WTC11 (cell line): ENCODE measurements around the gene ADM5. TPM values are rescaled to one million over a fixed set of nuclear protein-coding genes. Genes with fewer than 3 reads are reported as not detected.

Experiments
- ATAC-seq: fragments of 200-7000 bp; cut with Tn5 transposase; 2 replicates; pipeline ENCODE4 v1.10.0; 2021; ENCODE audit warnings: mild to moderate bottlenecking, moderate library complexity
- CTCF ChIA-PET: fragments of 300-600 bp; sonication (Branson Sonifier 250); formaldehyde crosslinking; loops from one replicate; lab custom pipeline; 2021; ENCODE audit warnings: antibody characterized with exemption; lab: Charles Lee
- POLR2A ChIA-PET: fragments of 350-600 bp; sonication (Branson Sonifier 250); formaldehyde crosslinking; loops from one replicate; lab custom pipeline; 2021; ENCODE audit warnings: antibody characterized with exemption; lab: Charles Lee
- DNase-seq: peaks from one replicate; pipeline ENCODE4 v3.0.0; 2021; ENCODE audit warnings: low spot score
- H3K27ac Mint-ChIP-seq: 2 replicates; pipeline ENCODE4 v1.8.0; 2021; ENCODE audit warnings: mixed read lengths
- H3K27me3 Mint-ChIP-seq: 2 replicates; pipeline ENCODE4 v1.8.0; 2021; ENCODE audit warnings: low read depth, mild to moderate bottlenecking, moderate library complexity, mixed read lengths
- H3K36me3 Mint-ChIP-seq: 2 replicates; pipeline ENCODE4 v1.8.0; 2021; ENCODE audit warnings: mixed read lengths
- H3K4me1 Mint-ChIP-seq: 2 replicates; pipeline ENCODE4 v1.8.0; 2022; ENCODE audit warnings: mixed read lengths
- H3K4me3 Mint-ChIP-seq: 2 replicates; pipeline ENCODE4 v1.8.0; 2021; ENCODE audit warnings: mild to moderate bottlenecking, moderate library complexity, mixed read lengths
- H3K9me3 Mint-ChIP-seq: 2 replicates; pipeline ENCODE4 v1.8.0; 2021; ENCODE audit warnings: mixed read lengths
- AR ChIP-seq: fragments of 250-450 bp; sonication (Bioruptor Pico); IDR thresholded peaks from 2 replicates; pipeline ENCODE4 v1.9.0; 2021; ENCODE audit warnings: mild to moderate bottlenecking
- ATF6 ChIP-seq: sonication (generic); formaldehyde crosslinking; IDR thresholded peaks from 2 replicates; pipeline ENCODE4 v1.8.1; 2023; ENCODE audit warnings: mild to moderate bottlenecking, missing genetic modification reagents
- CREM ChIP-seq: sonication (generic); formaldehyde crosslinking; IDR thresholded peaks from 2 replicates; pipeline ENCODE4 v1.8.1; 2022; ENCODE audit warnings: mild to moderate bottlenecking, missing genetic modification reagents, moderate library complexity
- CTCF ChIP-seq: fragments of 200-600 bp; IDR thresholded peaks from 2 replicates; pipeline ENCODE4 v1.8.0; 2022; ENCODE audit warnings: antibody characterized with exemption
- ELF4 ChIP-seq: sonication (generic); formaldehyde crosslinking; IDR thresholded peaks from 2 replicates; pipeline ENCODE4 v1.8.1; 2022; ENCODE audit warnings: low read depth, mild to moderate bottlenecking, moderate library complexity, missing genetic modification reagents
- EMX1 ChIP-seq: fragments of 250-450 bp; sonication (Bioruptor Pico); IDR thresholded peaks from 2 replicates; pipeline ENCODE4 v1.8.0; 2021; ENCODE audit warnings: mild to moderate bottlenecking
- ERG ChIP-seq: fragments of 250-450 bp; sonication (Bioruptor Pico); IDR thresholded peaks from 2 replicates; pipeline ENCODE4 v1.8.0; 2021; ENCODE audit warnings: mild to moderate bottlenecking
- ETV6 ChIP-seq: sonication (generic); formaldehyde crosslinking; IDR thresholded peaks from 2 replicates; pipeline ENCODE4 v1.8.1; 2022; ENCODE audit warnings: mild to moderate bottlenecking, missing genetic modification reagents
- GRHL2 ChIP-seq: fragments of 250-450 bp; sonication (Bioruptor Pico); IDR thresholded peaks from 2 replicates; pipeline ENCODE4 v1.8.0; 2022; ENCODE audit warnings: mild to moderate bottlenecking, moderate library complexity; ENCODE audit not compliant: insufficient replicate concordance, severe bottlenecking
- SP1 ChIP-seq: sonication (generic); formaldehyde crosslinking; conservative IDR thresholded peaks from 2 replicates; pipeline ENCODE4 v1.8.1; 2022; ENCODE audit warnings: missing genetic modification reagents
- TEAD1 ChIP-seq: sonication (generic); formaldehyde crosslinking; IDR thresholded peaks from 2 replicates; pipeline ENCODE4 v1.8.0; 2022; ENCODE audit warnings: mild to moderate bottlenecking, missing genetic modification reagents
- ZNF138 ChIP-seq: sonication (generic); formaldehyde crosslinking; conservative IDR thresholded peaks from 2 replicates; pipeline ENCODE4 v1.8.1; 2022; ENCODE audit warnings: mild to moderate bottlenecking, moderate library complexity, missing genetic modification reagents
- ZNF317 ChIP-seq: sonication (generic); formaldehyde crosslinking; IDR thresholded peaks from 2 replicates; pipeline ENCODE4 v1.8.1; 2023; ENCODE audit warnings: low read depth, mild to moderate bottlenecking, moderate library complexity, missing genetic modification reagents, borderline replicate concordance
- ZNF512 ChIP-seq: sonication (generic); formaldehyde crosslinking; IDR thresholded peaks from 2 replicates; pipeline ENCODE4 v1.8.1; 2022; ENCODE audit warnings: missing genetic modification reagents, borderline replicate concordance
- total RNA-seq: library from RNA; stranded (reverse); gene quantifications from 3 replicates; pipeline ENCODE4 v1.2.3, GENCODE V29; 2021

ADM5 gene
- total RNA-seq, 1 experiment from 2014 or later: 6.7 TPM

- H3K4me1 Mint-ChIP-seq: peaks cover 26% of the 10 kb centered on the region
- DNase-seq: peak; percentile 95
- H3K9me3 Mint-ChIP-seq: no peaks in the 10 kb centered on the region
- TF ChIP-seq ZNF317 (CRISPR knock-in tag): no peak
- TF ChIP-seq ELF4: no peak
- no peak for TF ChIP-seq ZNF512 (CRISPR knock-in tag)
- no peak for TF ChIP-seq GRHL2 (CRISPR knock-in tag)
- peak; percentile 59 for TF ChIP-seq SP1 (CRISPR knock-in tag)
- TF ChIP-seq EMX1 (CRISPR knock-in tag): no peak
- TF ChIP-seq TEAD1 (CRISPR knock-in tag): peak; percentile 28; the same call in 1 of the 2 replicates
- TF ChIP-seq CTCF: peak; percentile 75; the same call in 1 of the 2 replicates
- no peak for TF ChIP-seq ETV6
- peak; percentile 12; the same call in 1 of the 2 replicates for TF ChIP-seq ERG (CRISPR knock-in tag)
- no peak for TF ChIP-seq CREM (CRISPR knock-in tag)
- 0 out of 2 replicates have a peak, but pooled peaks have one; percentile 41 for TF ChIP-seq AR (CRISPR knock-in tag)
- TF ChIP-seq ATF6 (CRISPR knock-in tag): no peak
- TF ChIP-seq ZNF138 (CRISPR knock-in tag): no peak
- no peaks in the 10 kb centered on the region for H3K27me3 Mint-ChIP-seq
- H3K4me3 Mint-ChIP-seq: peak overlapping the region; percentile 88
- ATAC-seq: peak; percentile 3
- ChIA-PET POLR2A (interaction anchor here (1.0 to 3.4 kb wide), 5 partner anchors 12 to 98 kb away, joined by 4 to 30 read pairs (median 6); partner anchors contain the start of genes BCL2L12, CPT1C, IRF3 and NOSIP), CTCF (interaction anchor here (0.7 to 10.7 kb wide), 14 partner anchors 11 to 470 kb away, joined by 3 to 108 read pairs (median 4); partner anchors contain the start of genes ADM5, BCL2L12, CPT1C and FUZ)
- H3K36me3 Mint-ChIP-seq: peaks cover 26% of the 10 kb centered on the region
- H3K27ac Mint-ChIP-seq: peak overlapping the region; percentile 91
Observed at GRCh38 chr19:49677901-49678674, 11.3 kb upstream of the ADM5 start.
